ENCODE measurements around the gene GRIK4.

The GRIK4 gene

DNA sequence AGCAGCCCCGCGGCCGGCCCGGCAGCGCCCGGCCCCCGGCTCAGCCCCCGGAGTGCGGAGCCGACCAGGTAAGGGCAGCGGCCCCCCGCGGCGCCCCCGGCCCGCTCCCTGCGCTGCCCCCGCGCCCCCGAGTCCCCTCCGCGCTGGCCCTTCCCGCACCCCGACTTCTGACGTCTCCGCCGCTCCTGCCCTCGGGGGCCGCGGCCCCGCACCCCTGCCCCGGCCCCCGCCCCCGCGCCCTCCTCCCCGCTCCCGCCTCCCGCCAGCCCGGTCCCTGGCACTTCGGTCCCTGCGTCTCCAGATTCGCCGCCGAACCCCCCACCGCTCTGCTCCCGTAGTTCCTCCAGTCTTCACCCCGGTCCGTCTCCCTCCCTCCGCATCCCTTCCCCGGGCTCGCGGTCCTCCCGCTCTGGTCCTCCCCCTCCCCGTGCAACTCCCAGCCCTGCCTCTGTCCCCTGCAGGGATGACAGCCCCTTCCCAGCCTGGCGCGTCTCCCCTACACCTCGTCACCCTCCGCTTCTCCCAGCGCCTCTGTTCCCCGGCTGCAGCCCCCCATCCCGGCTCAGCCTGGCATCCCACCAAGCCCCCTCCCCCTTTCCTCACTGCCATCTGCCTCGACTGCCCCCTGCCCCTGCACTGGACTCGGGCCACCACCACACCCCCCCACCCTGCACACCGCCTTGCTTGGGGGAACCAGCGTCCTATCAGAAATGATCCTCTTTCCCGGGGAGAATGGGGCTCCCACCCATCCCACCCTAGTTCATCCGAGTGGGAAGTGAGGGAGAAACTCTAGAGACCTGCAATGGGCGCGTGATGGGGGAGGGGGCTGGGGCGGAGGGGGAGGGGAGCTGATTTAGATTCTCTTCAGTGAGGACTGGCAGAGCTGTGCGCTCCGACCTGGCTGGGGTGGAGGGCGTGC lies 531 bp downstream of the GRIK4 start:
- Histone ChIP-seq H3K27ac (ENCODE audit: low read depth, low read length) (no peak overlapping the region), H3K27me3 (ENCODE audit: control insufficient read depth in 1 of 2, insufficient read depth in 2 of 2, low read length in 2 of 2) (peaks cover 5 to 19% of the 10 kb centered on the region in 2 donors), H3K4me1 (ENCODE audit: insufficient read depth, low read length) (no peaks in the 10 kb centered on the region), H3K4me3 (ENCODE audit: low read depth in 1 of 2, low read length in 2 of 2) (no peak overlapping the region), H3K9ac (ENCODE audit: low read length) (no peak overlapping the region), H3K36me3 (ENCODE audit: insufficient read depth, low read length) (no peaks in the 10 kb centered on the region), H3K9me3 (ENCODE audit: low read length) (no peaks in the 10 kb centered on the region)

DNA sequence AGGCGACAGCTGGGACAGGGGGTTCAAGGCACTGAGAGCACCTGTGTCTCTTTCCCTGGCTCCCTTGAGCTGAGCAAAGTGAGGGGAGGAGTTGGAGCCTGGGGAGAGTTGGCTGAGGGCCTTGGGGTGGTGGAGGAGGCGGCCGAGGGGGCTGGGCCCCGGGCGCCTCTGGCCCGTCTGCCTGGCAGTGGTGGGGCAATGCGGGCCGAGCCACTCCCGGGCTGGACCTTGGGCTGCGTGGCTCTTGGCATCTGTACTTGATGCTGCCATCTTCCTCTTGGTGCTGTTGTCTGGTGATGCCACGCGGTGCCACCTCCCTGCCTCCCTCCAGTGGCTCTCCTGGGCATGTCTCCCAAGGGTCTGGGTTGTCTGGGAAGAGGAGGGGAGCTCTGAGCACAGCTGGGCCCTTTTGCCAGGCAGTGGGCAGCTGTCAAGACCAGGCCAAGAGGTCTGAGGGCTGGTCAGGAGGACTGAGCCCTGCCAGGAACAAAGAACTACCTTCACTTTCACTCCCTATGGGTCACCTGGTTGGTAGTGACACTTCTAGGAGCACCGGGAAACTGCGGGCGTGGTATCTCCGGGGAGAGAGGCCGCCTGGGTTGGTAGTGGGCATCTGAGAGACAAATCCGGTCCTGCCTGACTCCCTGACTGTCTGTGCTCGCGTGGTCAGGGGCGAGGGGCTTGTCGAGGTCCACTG lies 1.3 kb downstream of the GRIK4 start:
- H3K9me3 ChIP-seq (ENCODE audit: low read length), result no peaks in the 10 kb centered on the region
- peaks cover 5 to 19% of the 10 kb centered on the region in 2 donors for H3K27me3 ChIP-seq (ENCODE audit: control insufficient read depth in 1 of 2, insufficient read depth in 2 of 2, low read length in 2 of 2)
- no peak overlapping the region for H3K27ac ChIP-seq (ENCODE audit: low read depth, low read length)
- H3K36me3 ChIP-seq (ENCODE audit: insufficient read depth, low read length), result no peaks in the 10 kb centered on the region
- H3K4me1 ChIP-seq (ENCODE audit: insufficient read depth, low read length), result no peaks in the 10 kb centered on the region
- no peak overlapping the region for H3K9ac ChIP-seq (ENCODE audit: low read length)
- H3K4me3 ChIP-seq (ENCODE audit: low read depth in 1 of 2, low read length in 2 of 2), result no peak overlapping the region

GRCh38 chr11:120513436-120514315 lies 2.1 kb downstream of the GRIK4 start:
- no peak overlapping the region for H3K27ac ChIP-seq (ENCODE audit: low read depth, low read length)
- H3K4me1 ChIP-seq (ENCODE audit: insufficient read depth, low read length), result no peaks in the 10 kb centered on the region
- H3K4me3 ChIP-seq (ENCODE audit: low read depth in 1 of 2, low read length in 2 of 2), result no peak overlapping the region
- no peaks in the 10 kb centered on the region for H3K36me3 ChIP-seq (ENCODE audit: insufficient read depth, low read length)
- H3K9ac ChIP-seq (ENCODE audit: low read length), result no peak overlapping the region
- H3K27me3 ChIP-seq (ENCODE audit: control insufficient read depth in 1 of 2, insufficient read depth in 2 of 2, low read length in 2 of 2), result peaks cover 5 to 19% of the 10 kb centered on the region in 2 donors
- H3K9me3 ChIP-seq (ENCODE audit: low read length), result no peaks in the 10 kb centered on the region

GRCh38 chr11:120514541-120515121 lies 3.1 kb downstream of the GRIK4 start:
- Histone ChIP-seq H3K9me3 (ENCODE audit: low read length) (no peaks in the 10 kb centered on the region), H3K4me3 (ENCODE audit: low read depth in 1 of 2, low read length in 2 of 2) (no peak overlapping the region), H3K4me1 (ENCODE audit: insufficient read depth, low read length) (no peaks in the 10 kb centered on the region), H3K36me3 (ENCODE audit: insufficient read depth, low read length) (no peaks in the 10 kb centered on the region), H3K9ac (ENCODE audit: low read length) (no peak overlapping the region), H3K27me3 (ENCODE audit: control insufficient read depth in 1 of 2, insufficient read depth in 2 of 2, low read length in 2 of 2) (peaks cover 0 to 11% of the 10 kb centered on the region in 2 donors), H3K27ac (ENCODE audit: low read depth, low read length) (no peak overlapping the region)

- Histone ChIP-seq H3K9me3 (ENCODE audit: low read length) (no peaks in the 10 kb centered on the region), H3K4me1 (ENCODE audit: insufficient read depth, low read length) (no peaks in the 10 kb centered on the region), H3K27me3 (ENCODE audit: control insufficient read depth in 1 of 2, insufficient read depth in 2 of 2, low read length in 2 of 2) (peaks cover 0 to 10% of the 10 kb centered on the region in 2 donors), H3K4me3 (ENCODE audit: low read depth in 1 of 2, low read length in 2 of 2) (no peak overlapping the region), H3K9ac (ENCODE audit: low read length) (no peak overlapping the region), H3K27ac (ENCODE audit: low read depth, low read length) (no peak overlapping the region), H3K36me3 (ENCODE audit: insufficient read depth, low read length) (no peaks in the 10 kb centered on the region)
Observed at GRCh38 chr11:120515186-120515723, 3.7 kb downstream of the GRIK4 start.

GRCh38 chr11:120516461-120517389 lies 5.2 kb downstream of the GRIK4 start:
- H3K27me3 ChIP-seq (ENCODE audit: control insufficient read depth in 1 of 2, insufficient read depth in 2 of 2, low read length in 2 of 2), result peaks cover 0 to 6% of the 10 kb centered on the region in 2 donors
- H3K9me3 ChIP-seq (ENCODE audit: low read length), result no peaks in the 10 kb centered on the region
- H3K36me3 ChIP-seq (ENCODE audit: insufficient read depth, low read length), result no peaks in the 10 kb centered on the region
- H3K4me1 ChIP-seq (ENCODE audit: insufficient read depth, low read length), result no peaks in the 10 kb centered on the region
- H3K27ac ChIP-seq (ENCODE audit: low read depth, low read length), result no peak overlapping the region
- H3K4me3 ChIP-seq (ENCODE audit: low read depth in 1 of 2, low read length in 2 of 2), result no peak overlapping the region
- no peak overlapping the region for H3K9ac ChIP-seq (ENCODE audit: low read length)

DNA sequence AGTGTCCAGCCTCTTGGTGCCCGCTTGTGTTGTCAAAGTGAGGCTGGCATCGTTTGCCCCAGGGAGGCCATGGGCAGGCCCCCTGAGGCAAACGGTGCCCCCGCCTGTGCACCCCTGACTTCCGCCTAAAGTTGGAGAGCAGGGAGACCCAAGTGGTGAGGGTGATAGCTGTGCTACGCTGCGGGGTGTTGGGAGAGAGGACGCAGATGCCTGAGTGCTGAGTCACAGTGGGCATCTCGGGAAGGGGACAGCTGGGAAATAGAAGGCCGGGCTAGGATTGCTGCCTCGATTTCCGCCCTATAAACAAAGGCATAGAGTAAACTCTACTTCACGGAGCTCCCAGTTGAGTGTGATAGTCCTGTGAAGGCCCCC lies 5.8 kb downstream of the GRIK4 start:
- no peak overlapping the region for H3K27ac ChIP-seq (ENCODE audit: low read depth, low read length)
- H3K9me3 ChIP-seq (ENCODE audit: low read length), result no peaks in the 10 kb centered on the region
- H3K4me3 ChIP-seq (ENCODE audit: low read depth in 1 of 2, low read length in 2 of 2), result no peak overlapping the region
- H3K27me3 ChIP-seq (ENCODE audit: control insufficient read depth in 1 of 2, insufficient read depth in 2 of 2, low read length in 2 of 2), result peaks cover 0 to 6% of the 10 kb centered on the region in 2 donors
- H3K9ac ChIP-seq (ENCODE audit: low read length), result no peak overlapping the region
- no peaks in the 10 kb centered on the region for H3K36me3 ChIP-seq (ENCODE audit: insufficient read depth, low read length)
- no peaks in the 10 kb centered on the region for H3K4me1 ChIP-seq (ENCODE audit: insufficient read depth, low read length)

DNA sequence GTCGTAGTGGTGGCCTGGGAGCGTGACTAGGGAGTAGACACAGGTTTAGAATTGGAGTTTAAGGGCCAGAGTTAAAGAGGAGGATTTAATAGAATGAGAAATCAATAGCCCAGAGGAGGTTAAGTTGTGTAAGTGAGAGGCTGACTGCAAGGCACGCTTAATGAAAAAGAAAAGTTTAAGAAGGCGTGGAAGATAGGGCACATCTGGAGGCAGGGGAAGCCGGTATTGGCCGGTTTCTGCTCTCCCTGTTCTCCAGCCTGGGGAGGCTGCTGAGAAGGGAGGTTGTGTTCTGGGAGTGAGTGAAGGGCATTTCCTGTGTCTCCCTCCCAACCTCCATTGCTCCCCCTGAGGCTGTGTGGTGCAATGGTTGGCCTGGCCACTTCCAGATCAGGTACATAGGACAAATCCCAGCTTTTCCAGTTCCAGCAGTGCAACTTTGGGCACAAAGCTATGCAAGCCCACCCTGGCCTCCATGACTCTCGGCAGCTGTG lies 6.3 kb downstream of the GRIK4 start:
- no peaks in the 10 kb centered on the region for H3K4me1 ChIP-seq (ENCODE audit: insufficient read depth, low read length)
- no peak overlapping the region for H3K9ac ChIP-seq (ENCODE audit: low read length)
- no peaks in the 10 kb centered on the region for H3K36me3 ChIP-seq (ENCODE audit: insufficient read depth, low read length)
- no peak overlapping the region for H3K4me3 ChIP-seq (ENCODE audit: low read depth in 1 of 2, low read length in 2 of 2)
- no peaks in the 10 kb centered on the region for H3K9me3 ChIP-seq (ENCODE audit: low read length)
- H3K27me3 ChIP-seq (ENCODE audit: control insufficient read depth in 1 of 2, insufficient read depth in 2 of 2, low read length in 2 of 2), result peaks cover 0 to 4% of the 10 kb centered on the region in 2 donors
- no peak overlapping the region for H3K27ac ChIP-seq (ENCODE audit: low read depth, low read length)

DNA sequence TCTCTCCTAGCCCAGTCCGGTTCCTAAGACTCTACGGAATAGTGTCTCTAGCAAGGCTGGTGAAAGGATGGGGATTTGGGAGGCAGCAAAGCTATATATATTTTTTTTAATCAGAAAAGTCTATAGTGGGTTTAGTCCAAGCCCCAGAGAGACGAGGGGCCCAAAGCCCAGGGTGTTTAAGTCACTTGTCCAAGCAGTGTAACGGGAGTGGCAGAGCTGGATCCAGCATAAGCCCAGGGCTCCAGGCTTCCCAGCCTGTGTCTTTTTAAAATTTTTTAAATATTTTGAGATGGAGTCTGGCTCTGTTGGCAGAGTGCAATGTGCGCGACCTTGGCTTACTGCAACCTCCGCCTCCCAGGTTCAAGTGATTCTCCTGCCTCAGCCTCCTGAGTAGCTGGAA lies 6.8 kb downstream of the GRIK4 start:
- Histone ChIP-seq H3K9ac (ENCODE audit: low read length) (no peak overlapping the region), H3K36me3 (ENCODE audit: insufficient read depth, low read length) (no peaks in the 10 kb centered on the region), H3K27ac (ENCODE audit: low read depth, low read length) (no peak overlapping the region), H3K4me3 (ENCODE audit: low read depth in 1 of 2, low read length in 2 of 2) (no peak overlapping the region), H3K9me3 (ENCODE audit: low read length) (no peaks in the 10 kb centered on the region), H3K4me1 (ENCODE audit: insufficient read depth, low read length) (no peaks in the 10 kb centered on the region), H3K27me3 (ENCODE audit: control insufficient read depth in 1 of 2, insufficient read depth in 2 of 2, low read length in 2 of 2) (no peaks in the 10 kb centered on the region)

DNA sequence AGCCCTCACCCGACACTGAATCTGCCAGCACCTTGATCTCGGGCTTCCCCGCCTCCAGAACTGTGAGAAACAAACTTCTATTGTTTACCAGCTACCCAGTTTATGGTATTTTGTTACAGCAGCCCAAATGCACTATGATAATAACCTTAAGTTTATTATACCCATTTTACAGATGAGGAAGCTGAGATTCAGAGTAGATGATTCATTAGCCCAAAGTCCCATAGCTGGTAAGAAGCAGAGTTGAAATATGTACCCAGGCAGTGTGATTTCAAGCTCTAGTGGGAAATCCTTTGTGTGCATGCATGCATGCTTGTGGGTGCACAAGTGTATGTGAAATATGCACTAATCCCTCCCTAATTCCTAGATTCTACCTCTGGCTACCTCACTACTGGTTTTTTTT lies 7.9 kb downstream of the GRIK4 start:
- no peak overlapping the region for H3K27ac ChIP-seq (ENCODE audit: low read depth, low read length)
- no peak overlapping the region for H3K4me3 ChIP-seq (ENCODE audit: low read depth in 1 of 2, low read length in 2 of 2)
- no peaks in the 10 kb centered on the region for H3K36me3 ChIP-seq (ENCODE audit: insufficient read depth, low read length)
- no peaks in the 10 kb centered on the region for H3K4me1 ChIP-seq (ENCODE audit: insufficient read depth, low read length)
- no peak overlapping the region for H3K9ac ChIP-seq (ENCODE audit: low read length)
- no peaks in the 10 kb centered on the region for H3K9me3 ChIP-seq (ENCODE audit: low read length)
- peaks cover 0 to 4% of the 10 kb centered on the region in 2 donors for H3K27me3 ChIP-seq (ENCODE audit: control insufficient read depth in 1 of 2, insufficient read depth in 2 of 2, low read length in 2 of 2)
